ENCODE measurements around the gene RNU1-3. TPM values are rescaled to one million over a fixed set of nuclear protein-coding genes. Genes with fewer than 3 reads are reported as not detected.

Gene RNU1-3
- total RNA-seq, 5 donors from 2014 or later (not counting 1 experiment from before 2014, with no cell fraction given): 2,148 to 4,743 (median 3,650) TPM

Other genes with a start within 250 kb of the RNU1-3 start
- gene SPATA21, start 229.5 kb downstream of the RNU1-3 start, total RNA-seq: not detected
- gene NECAP2, start 226.2 kb downstream of the RNU1-3 start, total RNA-seq: 100 to 1,000 TPM in 4 of 5 donors, 10 to 100 TPM in 1; 98.4 to 149 (median 138) TPM
- gene RNU1-1, start 152.7 kb downstream of the RNU1-3 start, total RNA-seq: 1,000 to 10,000 TPM; 2,148 to 4,743 (median 3,650) TPM
- 10 to 100 TPM; 18.1 to 34.8 (median 29.1) TPM for gene NBPF1, start 53.4 kb downstream of the RNU1-3 start, total RNA-seq
- gene RNU1-4, start 73.6 kb upstream of the RNU1-3 start, total RNA-seq: 1,000 to 10,000 TPM; 2,148 to 4,743 (median 3,650) TPM
- 1,000 to 10,000 TPM; 2,148 to 4,743 (median 3,650) TPM for gene RNU1-2, start 229.0 kb upstream of the RNU1-3 start, total RNA-seq

Data from T-cell (primary cell).